ENCODE measurements around the gene MAP3K14.

DNA sequence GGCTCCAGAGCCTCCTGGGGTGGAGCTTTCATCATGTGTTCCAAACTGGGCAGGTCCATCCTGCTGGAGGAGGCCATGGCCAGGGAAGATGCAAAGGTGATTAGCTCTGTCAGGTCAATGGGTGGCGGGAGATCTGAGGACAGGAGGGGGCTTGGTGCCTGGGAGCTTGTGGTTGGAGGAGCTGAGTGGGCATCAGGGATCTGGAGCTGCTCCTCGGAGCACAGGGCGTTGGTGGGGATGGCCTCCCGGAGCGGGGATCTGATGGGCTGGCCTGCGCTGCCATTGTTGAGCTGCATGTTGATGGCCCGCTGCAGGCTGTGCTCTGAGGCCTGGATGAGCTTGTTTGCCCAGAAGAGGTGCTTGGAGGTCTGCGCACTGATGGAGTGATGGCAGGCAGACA is 61.5 kb downstream of the MAP3K14 start:
- TF ChIP-seq, protein P1, sequence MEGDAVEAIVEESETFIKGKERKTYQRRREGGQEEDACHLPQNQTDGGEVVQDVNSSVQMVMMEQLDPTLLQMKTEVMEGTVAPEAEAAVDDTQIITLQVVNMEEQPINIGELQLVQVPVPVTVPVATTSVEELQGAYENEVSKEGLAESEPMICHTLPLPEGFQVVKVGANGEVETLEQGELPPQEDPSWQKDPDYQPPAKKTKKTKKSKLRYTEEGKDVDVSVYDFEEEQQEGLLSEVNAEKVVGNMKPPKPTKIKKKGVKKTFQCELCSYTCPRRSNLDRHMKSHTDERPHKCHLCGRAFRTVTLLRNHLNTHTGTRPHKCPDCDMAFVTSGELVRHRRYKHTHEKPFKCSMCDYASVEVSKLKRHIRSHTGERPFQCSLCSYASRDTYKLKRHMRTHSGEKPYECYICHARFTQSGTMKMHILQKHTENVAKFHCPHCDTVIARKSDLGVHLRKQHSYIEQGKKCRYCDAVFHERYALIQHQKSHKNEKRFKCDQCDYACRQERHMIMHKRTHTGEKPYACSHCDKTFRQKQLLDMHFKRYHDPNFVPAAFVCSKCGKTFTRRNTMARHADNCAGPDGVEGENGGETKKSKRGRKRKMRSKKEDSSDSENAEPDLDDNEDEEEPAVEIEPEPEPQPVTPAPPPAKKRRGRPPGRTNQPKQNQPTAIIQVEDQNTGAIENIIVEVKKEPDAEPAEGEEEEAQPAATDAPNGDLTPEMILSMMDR (IDR thresholded peaks at IDR 0.05 in 4 of 5, conservative IDR thresholded peaks at IDR 0.05 in 1 of 5) = no peak
- no peak for TF ChIP-seq POLR2A (IDR thresholded peaks at IDR 0.05)

Measured in gastrocnemius medialis (tissue), 4 donors.